GM21423 (cell line): ENCODE measurements around the gene SPIN1.

Experiments
- ATAC-seq: cut with Tn5 transposase; IDR thresholded peaks from one replicate; pipeline ENCODE4 v1.9.1; 2021; ENCODE audit warnings: mild to moderate bottlenecking, moderate library complexity; ENCODE audit not compliant: unreplicated experiment

The SPIN1 gene

DNA sequence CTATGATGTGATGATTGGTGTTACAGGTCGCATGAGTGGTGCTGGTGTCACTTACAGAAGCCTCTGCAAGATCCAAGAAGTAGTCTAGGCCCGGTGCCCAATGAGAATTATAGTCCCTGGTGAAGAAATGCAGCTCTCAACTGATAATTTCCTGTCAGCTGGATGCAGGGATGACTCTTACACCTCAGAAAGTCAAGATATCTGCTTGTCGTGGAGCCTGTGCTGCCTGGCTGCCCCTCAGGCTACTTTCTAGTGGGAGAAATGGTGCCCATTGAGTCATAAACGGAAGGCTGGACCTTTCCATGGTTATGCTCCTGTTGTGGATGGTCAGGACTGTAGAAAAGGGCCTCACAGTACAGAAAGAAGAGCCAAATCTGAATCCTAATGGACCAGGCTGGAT lies 99.9 kb downstream of the SPIN1 start:
- ATAC-seq, result no peak

GRCh38 chr9:88494983-88495721 lies 106.9 kb downstream of the SPIN1 start:
- no peak for ATAC-seq

DNA sequence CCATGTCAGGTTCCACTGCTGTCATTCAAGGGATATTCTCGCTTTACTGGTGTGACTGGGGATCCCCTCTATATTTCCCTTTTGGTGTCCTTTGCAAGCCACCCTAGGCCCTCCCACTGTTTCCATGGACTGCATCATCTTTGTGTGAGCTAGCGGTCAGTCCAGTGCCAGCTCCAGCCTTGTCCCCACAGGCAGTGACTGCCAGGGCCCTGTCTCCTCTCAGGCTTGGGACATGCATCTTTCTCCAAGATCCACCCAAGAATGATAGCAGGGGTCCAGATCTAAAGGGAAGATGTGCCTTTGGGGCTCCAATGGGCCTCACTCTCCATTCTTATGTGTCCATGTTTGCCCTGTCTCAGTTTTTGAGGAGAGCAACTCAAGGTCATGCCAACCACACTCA lies 109.0 kb downstream of the SPIN1 start:
- no peak for ATAC-seq

- ATAC-seq, result no peak
Observed at GRCh38 chr9:88498880-88499279, 110.6 kb downstream of the SPIN1 start.

DNA sequence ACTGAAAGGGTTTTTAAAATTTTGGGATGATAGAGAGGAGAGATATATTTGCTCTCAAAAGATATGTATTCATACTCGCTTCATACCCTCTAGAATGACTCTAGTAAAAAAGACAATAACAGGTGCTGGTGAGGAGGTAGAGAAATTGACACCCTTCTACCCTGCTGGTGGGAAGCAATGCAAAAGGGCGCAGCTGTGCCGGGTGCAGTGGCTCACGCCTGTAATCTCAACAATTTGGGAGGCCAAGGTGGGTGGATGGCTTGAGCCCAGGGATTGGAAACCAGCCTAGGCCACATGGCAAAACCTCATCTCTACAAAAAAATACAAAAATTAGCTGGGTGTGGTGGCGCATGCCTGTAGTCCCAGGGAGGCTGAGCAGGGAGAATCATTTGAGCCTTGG lies 112.8 kb downstream of the SPIN1 start:
- no peak for ATAC-seq

DNA sequence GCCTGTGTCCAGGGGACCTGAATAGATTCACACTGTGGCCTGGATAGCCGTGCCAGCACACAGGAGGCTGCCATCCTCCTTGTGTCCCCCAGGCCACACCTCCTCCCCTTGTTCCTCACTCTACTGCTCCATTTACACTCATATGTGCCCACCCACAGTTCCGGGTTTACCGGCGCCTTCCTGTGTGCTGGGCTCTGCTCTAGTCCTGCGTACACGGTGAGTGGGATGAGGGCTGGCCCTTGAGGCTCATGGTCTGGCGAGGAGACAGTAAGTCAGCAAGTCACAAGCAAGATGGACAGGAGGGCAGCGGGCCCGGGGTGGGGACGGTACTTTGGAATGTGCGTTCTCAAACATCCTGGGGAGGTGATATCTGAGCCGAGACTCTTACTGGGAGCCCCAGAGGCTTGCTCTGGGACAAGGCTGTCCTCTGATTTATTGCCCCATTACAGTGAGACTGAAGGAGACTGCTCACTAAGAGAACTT lies 114.3 kb downstream of the SPIN1 start:
- ATAC-seq, result no peak

DNA sequence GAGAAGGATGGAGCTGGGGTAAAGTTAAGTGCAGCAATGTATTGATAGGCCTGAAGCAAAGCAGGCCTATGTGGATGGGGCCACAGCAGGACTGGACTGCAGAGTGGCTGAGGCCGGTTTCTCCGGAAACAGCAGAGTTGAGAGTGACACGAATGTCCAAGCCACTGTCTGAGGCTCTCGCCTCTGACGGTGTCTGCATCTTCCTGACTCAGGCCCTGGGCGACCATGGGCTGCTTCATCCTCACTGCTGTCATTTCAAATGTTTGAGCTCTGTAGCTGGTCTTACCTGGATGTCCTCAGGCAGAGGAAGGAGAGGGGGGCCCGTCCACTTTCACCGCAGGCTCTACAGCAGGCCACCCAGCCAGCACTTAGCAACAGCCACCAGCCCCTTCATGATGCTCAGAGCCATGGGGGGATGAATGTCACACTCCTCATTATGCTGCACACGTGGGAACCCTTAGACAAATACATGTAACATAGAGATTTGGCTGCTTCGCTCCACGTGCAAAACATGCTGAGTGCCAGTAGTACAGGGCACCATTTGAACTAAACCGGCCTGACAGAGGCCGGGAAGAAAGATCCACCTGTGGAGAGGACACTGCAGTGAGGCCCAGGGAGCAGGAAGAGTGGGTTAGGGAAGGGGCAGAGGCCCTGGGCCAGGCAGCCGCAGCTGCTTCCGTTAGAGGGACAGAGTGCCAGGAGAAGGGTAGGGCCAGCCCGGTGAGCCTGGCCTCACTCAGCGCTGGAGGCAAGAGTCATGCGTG lies 115.0 kb downstream of the SPIN1 start:
- no peak for ATAC-seq

- no peak for ATAC-seq
Observed at GRCh38 chr9:88503845-88504764, 115.9 kb downstream of the SPIN1 start.

DNA sequence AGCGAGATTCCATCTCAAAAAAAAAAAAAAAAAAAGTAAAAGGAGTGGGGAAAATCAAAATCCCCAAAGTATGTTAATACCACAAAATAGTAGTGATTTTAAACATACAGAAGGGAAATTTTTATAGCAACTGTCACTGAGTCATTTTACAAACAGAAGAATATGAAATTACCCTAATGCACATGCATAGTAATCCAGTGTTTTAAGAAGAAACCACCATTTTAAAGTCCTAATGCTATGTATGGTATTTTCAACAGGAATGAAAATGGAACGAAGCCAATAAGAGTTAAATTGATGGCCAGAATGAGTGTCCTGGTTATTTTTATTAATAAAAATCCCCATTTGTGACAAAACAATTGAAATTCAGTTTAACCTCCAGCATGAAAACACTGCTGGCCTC lies 120.1 kb downstream of the SPIN1 start:
- no peak for ATAC-seq

GRCh38 chr9:88511906-88512305 lies 123.7 kb downstream of the SPIN1 start:
- ATAC-seq, result no peak

DNA sequence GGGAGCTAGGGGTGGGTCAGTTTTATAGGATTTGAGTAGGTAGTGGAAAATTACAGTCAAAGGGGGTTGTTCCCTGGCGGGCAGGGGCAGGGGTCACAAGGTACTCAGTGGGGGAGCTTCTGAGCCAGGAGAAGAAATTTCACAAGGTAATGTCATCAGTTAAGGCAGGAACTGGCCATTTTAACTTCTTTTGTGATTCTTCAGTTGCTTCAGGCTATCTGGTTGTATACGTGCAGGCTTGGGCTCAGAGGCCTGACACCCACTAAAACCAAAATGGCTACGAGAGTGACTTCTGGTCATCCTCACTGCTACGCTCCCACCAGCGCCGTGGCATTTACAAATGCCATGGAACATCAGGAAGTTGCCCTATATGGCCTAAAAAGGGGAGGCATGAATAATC lies 126.0 kb downstream of the SPIN1 start:
- no peak for ATAC-seq

DNA sequence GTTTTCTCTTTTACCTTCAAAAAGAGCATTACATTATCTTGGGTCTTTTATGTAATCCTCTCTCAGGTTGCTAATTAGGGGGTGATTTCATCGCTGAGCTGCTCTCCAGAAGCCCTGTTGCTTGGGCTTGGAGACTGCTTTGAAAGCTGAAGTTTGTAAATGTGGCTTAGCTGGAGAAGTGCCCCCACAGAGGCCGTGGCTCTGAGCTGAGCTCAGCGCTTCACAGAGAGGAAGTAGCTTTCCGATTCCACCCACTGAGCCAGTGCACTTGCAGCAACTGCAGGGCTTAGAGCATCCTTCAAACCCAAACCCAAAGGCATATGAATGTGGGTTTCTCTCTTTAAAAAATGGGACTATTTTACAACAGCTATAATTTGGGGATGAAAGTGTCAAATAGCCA lies 133.1 kb downstream of the SPIN1 start:
- no peak for ATAC-seq

GRCh38 chr9:88522360-88522759 lies 134.1 kb downstream of the SPIN1 start:
- ATAC-seq, result no peak

DNA sequence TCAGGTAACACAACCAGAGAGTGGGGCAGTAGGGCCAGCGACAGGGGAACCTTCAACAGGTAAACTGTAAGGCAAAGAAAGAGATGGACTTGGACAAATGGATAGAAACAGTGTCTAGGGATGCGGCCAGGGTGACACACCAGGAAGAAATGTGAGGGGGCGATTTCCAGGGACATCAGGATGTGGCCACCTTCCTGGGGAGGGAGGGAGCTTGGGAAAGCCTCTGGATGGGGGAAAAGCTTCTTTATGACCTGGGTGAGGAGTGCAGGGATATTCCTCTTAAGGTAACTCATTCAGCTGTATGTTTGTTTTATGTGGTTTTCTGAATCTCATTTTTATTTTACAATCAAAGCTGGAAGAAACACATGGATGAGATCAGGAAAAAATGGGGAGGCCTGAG lies 134.8 kb downstream of the SPIN1 start:
- no peak for ATAC-seq

GRCh38 chr9:88524911-88525310 lies 136.7 kb downstream of the SPIN1 start:
- ATAC-seq, result no peak

DNA sequence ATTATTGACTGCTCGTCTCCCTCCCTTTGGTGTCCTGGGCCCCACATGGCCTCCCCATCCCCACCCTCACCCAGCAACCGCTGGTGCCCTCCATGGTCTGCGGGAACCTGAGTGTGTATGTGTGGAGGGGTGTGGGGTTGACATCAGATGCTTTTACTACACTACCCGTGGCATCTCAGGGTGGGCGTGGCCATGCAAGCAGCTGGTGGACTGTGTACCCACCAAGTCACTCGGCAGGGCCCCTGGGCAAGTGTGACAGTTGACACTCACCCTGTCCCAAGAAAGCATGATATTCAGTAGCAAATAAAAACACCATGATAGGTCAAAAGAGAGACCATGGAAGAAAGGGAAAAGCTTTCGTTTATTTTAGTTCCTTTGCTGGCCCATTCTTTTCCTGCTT lies 139.4 kb downstream of the SPIN1 start:
- ATAC-seq, result no peak
